Sciatic nerve (tissue), 2 donors: ENCODE measurements around the gene OR51E1. TPM values are rescaled to one million over a fixed set of nuclear protein-coding genes. Genes with fewer than 3 reads are reported as not detected.

ENCODE experiments used
- ATAC-seq: fragments of 200-7000 bp; cut with Tn5 transposase; one replicate; pipeline ENCODE4 v1.9.1; 2020; ENCODE audit warnings: mild to moderate bottlenecking, moderate library complexity
- DNase-seq: peaks from one replicate; pipeline ENCODE4 v3.0.0-alpha.2; 2020; ENCODE audit warnings: low spot score
- intact Hi-C: fragments of 100-400 bp; cut with DNase I; formaldehyde crosslinking; loops from one replicate; pipeline ENCODE4 v1.14.2; 2022
- total RNA-seq: library from RNA; stranded (reverse); fragmentation: NEBNext Ultra II Directional; extraction: Animal tissue kit (Norgen Biotek cat#: 25700); gene quantifications from one replicate; pipeline ENCODE4 v1.2.1, GENCODE V29; 2021
- donor health status: DM: no; HTN: no; CAD: no.
- donor health status: DM: no; HTN: no; CAD: no.

OR51E1 gene
- total RNA-seq, 1 donor from 2014 or later: 1.4 TPM

GRCh38 chr11:4700436-4700820 lies 56.6 kb downstream of the OR51E1 start:
- intact Hi-C loops: no loop called here
- ATAC-seq: no peak

DNA sequence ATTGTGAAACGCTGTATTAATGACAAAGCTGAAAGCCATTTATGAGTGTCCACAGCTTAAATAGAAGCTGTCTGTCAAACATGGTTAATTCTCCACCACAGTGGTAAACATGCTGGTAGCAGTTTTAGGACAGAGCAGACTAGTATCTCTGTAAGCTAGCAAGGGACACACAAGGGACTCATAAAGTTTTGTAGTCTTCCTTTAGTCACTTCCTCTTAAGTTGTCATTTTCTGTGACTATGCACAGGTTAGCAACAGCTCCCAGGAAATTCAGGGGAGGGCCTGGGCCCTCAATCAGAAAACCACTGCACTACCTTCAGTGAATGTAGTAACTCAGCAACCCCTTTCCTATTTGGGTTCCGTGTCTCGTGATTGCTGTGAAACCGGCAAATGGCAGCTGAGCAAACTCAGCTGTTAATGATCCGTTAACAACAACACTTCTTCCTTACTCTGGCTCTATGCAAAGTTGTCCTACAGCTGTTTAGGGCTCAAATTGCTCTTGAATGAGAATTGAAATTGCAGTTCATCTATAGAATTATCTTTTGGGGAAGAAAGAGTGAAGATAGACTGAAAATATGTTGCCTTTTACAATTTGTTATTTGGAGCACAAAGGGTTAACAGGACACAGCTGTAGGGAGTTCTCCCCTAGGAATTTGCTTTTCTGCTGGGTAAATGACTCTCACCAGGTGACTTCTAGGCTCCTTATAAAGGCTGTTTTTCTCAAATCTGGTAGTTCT lies 60.4 kb downstream of the OR51E1 start, which contains the start of gene MMP26:
TSS of gene MMP26 (plus strand) at position 731 of the 736 bp plus-strand sequence.
- no peak for DNase-seq
- ATAC-seq: no peak
- intact Hi-C loops: no loop called here

More at GRCh38 chr11:4700436-4700820, 56.6 kb downstream of the OR51E1 start:
- DNase-seq: no peak

DNA sequence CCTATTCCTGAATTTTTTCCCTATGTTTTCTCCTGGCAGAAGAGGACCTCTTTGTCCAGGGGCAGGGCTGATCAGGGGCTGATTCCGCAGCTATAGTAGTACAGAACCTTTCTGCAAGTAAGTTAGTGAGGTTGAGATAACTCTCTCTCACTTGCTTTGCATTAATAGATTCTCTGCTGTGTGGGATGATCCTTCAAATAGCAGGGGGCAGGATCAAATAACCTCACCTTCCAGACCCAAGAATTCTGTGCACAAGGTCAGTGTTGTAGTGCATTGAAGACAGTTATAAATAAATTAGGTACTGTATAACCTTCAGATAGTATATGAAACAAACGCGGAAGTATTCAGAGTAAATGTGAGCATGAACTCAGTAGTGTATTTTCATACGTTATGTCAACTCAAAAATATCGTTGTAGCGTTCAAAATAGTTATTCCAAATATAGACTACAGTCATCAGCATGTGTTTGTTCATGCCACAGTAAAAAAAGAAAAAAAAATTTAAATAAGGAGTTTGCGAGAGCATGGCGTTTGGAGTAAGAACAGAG lies 61.1 kb downstream of the OR51E1 start:
- ATAC-seq: no peak

More for the DNA sequence above, 61.1 kb downstream of the OR51E1 start:
- intact Hi-C loops: no loop called here
- DNase-seq: no peak

Other genes starting within 250 kb of the OR51E1 start
- gene OR52K2, start 194.7 kb upstream of the OR51E1 start, total RNA-seq: 0.49 TPM
- gene OR52K1, start 161.3 kb upstream of the OR51E1 start, total RNA-seq: 0.04 TPM
- not detected for gene OR52M1, start 98.8 kb upstream of the OR51E1 start, total RNA-seq
- gene OR52I2, start 62.2 kb upstream of the OR51E1 start, total RNA-seq: not detected
- 0.13 TPM for gene OR52I1, start 49.9 kb upstream of the OR51E1 start, total RNA-seq
- 14.2 TPM for gene TRIM68, start 35.8 kb upstream of the OR51E1 start, total RNA-seq
- not detected for gene OR51D1, start 6.5 kb upstream of the OR51E1 start, total RNA-seq
- 0.45 TPM for gene OR51E2, start 53.9 kb downstream of the OR51E1 start, total RNA-seq
- not detected for gene MMP26, start 60.8 kb downstream of the OR51E1 start, total RNA-seq
- not detected for gene OR51F1, start 126.0 kb downstream of the OR51E1 start, total RNA-seq
- not detected for gene OR52R1, start 160.4 kb downstream of the OR51E1 start, total RNA-seq
- gene OR51F2, start 177.3 kb downstream of the OR51E1 start, total RNA-seq: not detected
- not detected for gene OR51S1, start 205.2 kb downstream of the OR51E1 start, total RNA-seq
- gene OR51T1, start 237.9 kb downstream of the OR51E1 start, total RNA-seq: not detected